HepG2 (cell line): ENCODE results near the gene ADAMTS2. TPM values are rescaled to one million over a fixed set of nuclear protein-coding genes. Genes with fewer than 3 reads are reported as not detected.

Experiments used
- CC2D1A ChIP-seq: sonication (generic); formaldehyde crosslinking; IDR thresholded peaks from 2 replicates; pipeline ENCODE4 v1.8.1; 2023; ENCODE audit warnings: mild to moderate bottlenecking, missing genetic modification reagents
- GFI1 ChIP-seq: sonication (generic); formaldehyde crosslinking; IDR thresholded peaks from 2 replicates; pipeline ENCODE4 v1.5.0; 2020; ENCODE audit warnings: missing genetic modification reagents, mild to moderate bottlenecking, borderline replicate concordance
- HMG20B ChIP-seq: conservative IDR thresholded peaks from 2 replicates; pipeline ENCODE4 v1.6.1; 2016; ENCODE audit warnings: missing genetic modification reagents, missing compliant biosample characterization
- HNRNPH1 ChIP-seq: fragments of 200-400 bp; formaldehyde crosslinking; optimal IDR thresholded peaks from 2 replicates; pipeline ENCODE3; 2017; ENCODE audit warnings: mild to moderate bottlenecking, low read depth, low read length
- MXD4 ChIP-seq: IDR thresholded peaks from 2 replicates; pipeline ENCODE4 v1.6.1; 2016; ENCODE audit warnings: mild to moderate bottlenecking, missing biosample characterization, missing genetic modification reagents
- NFIC ChIP-seq: IDR thresholded peaks from 2 replicates; pipeline ENCODE4 v1.6.1; 2012; ENCODE audit warnings: mild to moderate bottlenecking, low read length, inconsistent platforms
- NFYB ChIP-seq: sonication (generic); formaldehyde crosslinking; IDR thresholded peaks from 2 replicates; pipeline ENCODE4 v1.4.0; 2020; ENCODE audit warnings: missing genetic modification reagents
- PTBP1 ChIP-seq: fragments of 200-400 bp; formaldehyde crosslinking; IDR thresholded peaks from 2 replicates; pipeline ENCODE4 v1.6.1; 2018; ENCODE audit warnings: low read length, low read depth; ENCODE audit not compliant: poor library complexity, severe bottlenecking
- SP140L ChIP-seq: sonication (generic); formaldehyde crosslinking; IDR thresholded peaks from 2 replicates; pipeline ENCODE4 v1.4.0; 2020; ENCODE audit warnings: missing genetic modification reagents, borderline replicate concordance
- TAF1 ChIP-seq: sonication (generic); formaldehyde crosslinking; IDR thresholded peaks from 2 replicates; pipeline ENCODE4 v1.4.0; 2020; ENCODE audit warnings: missing genetic modification reagents
- ZNF569 ChIP-seq: sonication (generic); formaldehyde crosslinking; IDR thresholded peaks from 2 replicates; pipeline ENCODE4 v1.5.0; 2020; ENCODE audit warnings: mild to moderate bottlenecking, missing genetic modification reagents, moderate library complexity, borderline replicate concordance
- polyA plus RNA-seq, 8 experiments: library from polyadenylated mRNA; depleted of rRNA in 3 of 8; stranded (reverse) in 7 of 8; unstranded in 1 of 8; fragments of >200 nt; fragmentation: Illumina TruSeq in 4 of 8; extraction: Trizol in 4 of 8; gene quantifications; 2 replicates each; pipeline versions ENCODE4 v1.2.1 to v1.2.3, GENCODE V29; 2011 to 2016; ENCODE audit warnings: low read depth in 4 of 8, missing spikeins in 1 of 8, mixed read lengths in 1 of 8; ENCODE audit not compliant: insufficient read depth in 1 of 8
- total RNA-seq, 5 experiments: library from RNA; depleted of rRNA; stranded (reverse); fragments of >200 nt; fragmentation: Illumina TruSeq; extraction: Trizol; gene quantifications; 2 replicates each; pipeline ENCODE4 v1.2.3, GENCODE V29; 2016; ENCODE audit warnings: low read depth in 1 of 5
- TF ChIP-seq, protein P1 (sequence below): sonication (generic); formaldehyde crosslinking; IDR thresholded peaks from 2 replicates; pipeline ENCODE4 v1.5.0; 2020; ENCODE audit warnings: missing genetic modification reagents
- TF ChIP-seq, protein P2 (sequence below): sonication (generic); formaldehyde crosslinking; IDR thresholded peaks from 2 replicates; pipeline ENCODE4 v1.8.0; 2022; ENCODE audit warnings: missing genetic modification reagents, mild to moderate bottlenecking, moderate library complexity, borderline replicate concordance
- TF ChIP-seq, protein P3 (sequence below): sonication (generic); formaldehyde crosslinking; IDR thresholded peaks from 2 replicates; pipeline ENCODE4 v1.4.0; 2020; ENCODE audit warnings: missing genetic modification reagents
- TF ChIP-seq, protein P4 (sequence below): sonication (generic); formaldehyde crosslinking; IDR thresholded peaks from 2 replicates; pipeline ENCODE4 v1.8.1; 2022; ENCODE audit warnings: mild to moderate bottlenecking, missing genetic modification reagents
- TF ChIP-seq, protein P5 (sequence below): sonication (generic); formaldehyde crosslinking; IDR thresholded peaks from 2 replicates; pipeline ENCODE4 v1.4.0; 2020; ENCODE audit warnings: mild to moderate bottlenecking, missing genetic modification reagents
- TF ChIP-seq, protein P6 (sequence below): sonication (generic); formaldehyde crosslinking; IDR thresholded peaks from 2 replicates; pipeline ENCODE4 v1.8.1; 2023; ENCODE audit warnings: mild to moderate bottlenecking, missing genetic modification reagents

ADAMTS2 gene
- total and polyA plus RNA-seq, 2 of the 13 experiments (the other 11 are each of a cell fraction or from before 2014, with no cell fraction given): 0.24 to 3.5 TPM

DNA sequence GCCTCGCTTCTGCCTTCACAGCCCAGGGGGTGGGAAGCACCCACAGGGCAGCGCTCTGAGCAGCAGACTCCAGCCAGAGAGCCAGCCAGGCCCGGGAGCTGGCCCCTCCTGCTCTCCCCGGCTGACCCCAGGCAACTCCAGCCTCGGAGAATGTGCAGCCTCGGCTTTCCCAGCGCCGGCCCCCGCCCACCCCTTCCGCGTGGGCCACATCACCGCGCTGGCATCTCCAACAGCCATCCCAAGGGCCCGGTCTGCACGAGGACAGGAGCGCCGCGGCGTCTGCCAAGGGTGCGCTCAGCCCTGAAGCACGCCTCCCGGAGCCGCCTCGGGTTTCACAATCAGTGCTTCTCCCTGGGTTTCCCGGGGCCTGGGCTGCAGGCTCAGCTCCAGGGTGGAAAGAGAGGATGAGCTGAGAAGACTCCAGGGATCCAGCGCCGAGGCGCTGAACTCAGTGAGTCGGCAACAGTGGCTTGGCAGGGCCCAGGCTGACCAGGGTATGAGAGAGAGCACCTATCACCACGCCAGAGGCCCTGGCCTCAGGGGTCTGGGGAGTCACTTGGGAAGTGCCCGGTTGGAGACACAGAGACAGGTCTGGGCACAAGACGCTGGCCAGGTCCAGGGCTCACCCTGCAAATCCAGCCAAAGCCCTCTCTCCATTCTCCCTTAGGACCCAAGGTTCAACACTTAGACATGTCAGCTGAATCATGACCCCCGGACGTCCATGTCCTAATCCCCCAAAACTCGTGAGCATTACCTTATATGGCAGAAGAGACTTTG lies 79.6 kb downstream of the ADAMTS2 start (continued):
- TF ChIP-seq GFI1 (CRISPR knock-in tag) (no peak; the same call in 1 of the 2 replicates), HMG20B (CRISPR knock-in tag) (no peak), TAF1 (CRISPR knock-in tag) (no peak), ZNF569 (no peak), PTBP1 (no peak), NFYB (CRISPR knock-in tag) (no peak), SP140L (CRISPR knock-in tag) (no peak), HNRNPH1 (no peak), NFIC (no peak), CC2D1A (CRISPR knock-in tag) (no peak), MXD4 (no peak)
- TF ChIP-seq, protein P1, sequence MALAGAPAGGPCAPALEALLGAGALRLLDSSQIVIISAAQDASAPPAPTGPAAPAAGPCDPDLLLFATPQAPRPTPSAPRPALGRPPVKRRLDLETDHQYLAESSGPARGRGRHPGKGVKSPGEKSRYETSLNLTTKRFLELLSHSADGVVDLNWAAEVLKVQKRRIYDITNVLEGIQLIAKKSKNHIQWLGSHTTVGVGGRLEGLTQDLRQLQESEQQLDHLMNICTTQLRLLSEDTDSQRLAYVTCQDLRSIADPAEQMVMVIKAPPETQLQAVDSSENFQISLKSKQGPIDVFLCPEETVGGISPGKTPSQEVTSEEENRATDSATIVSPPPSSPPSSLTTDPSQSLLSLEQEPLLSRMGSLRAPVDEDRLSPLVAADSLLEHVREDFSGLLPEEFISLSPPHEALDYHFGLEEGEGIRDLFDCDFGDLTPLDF: no peak
- TF ChIP-seq, protein P2, sequence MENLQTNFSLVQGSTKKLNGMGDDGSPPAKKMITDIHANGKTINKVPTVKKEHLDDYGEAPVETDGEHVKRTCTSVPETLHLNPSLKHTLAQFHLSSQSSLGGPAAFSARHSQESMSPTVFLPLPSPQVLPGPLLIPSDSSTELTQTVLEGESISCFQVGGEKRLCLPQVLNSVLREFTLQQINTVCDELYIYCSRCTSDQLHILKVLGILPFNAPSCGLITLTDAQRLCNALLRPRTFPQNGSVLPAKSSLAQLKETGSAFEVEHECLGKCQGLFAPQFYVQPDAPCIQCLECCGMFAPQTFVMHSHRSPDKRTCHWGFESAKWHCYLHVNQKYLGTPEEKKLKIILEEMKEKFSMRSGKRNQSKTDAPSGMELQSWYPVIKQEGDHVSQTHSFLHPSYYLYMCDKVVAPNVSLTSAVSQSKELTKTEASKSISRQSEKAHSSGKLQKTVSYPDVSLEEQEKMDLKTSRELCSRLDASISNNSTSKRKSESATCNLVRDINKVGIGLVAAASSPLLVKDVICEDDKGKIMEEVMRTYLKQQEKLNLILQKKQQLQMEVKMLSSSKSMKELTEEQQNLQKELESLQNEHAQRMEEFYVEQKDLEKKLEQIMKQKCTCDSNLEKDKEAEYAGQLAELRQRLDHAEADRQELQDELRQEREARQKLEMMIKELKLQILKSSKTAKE (CRISPR knock-in tag): no peak
- TF ChIP-seq, protein P3, sequence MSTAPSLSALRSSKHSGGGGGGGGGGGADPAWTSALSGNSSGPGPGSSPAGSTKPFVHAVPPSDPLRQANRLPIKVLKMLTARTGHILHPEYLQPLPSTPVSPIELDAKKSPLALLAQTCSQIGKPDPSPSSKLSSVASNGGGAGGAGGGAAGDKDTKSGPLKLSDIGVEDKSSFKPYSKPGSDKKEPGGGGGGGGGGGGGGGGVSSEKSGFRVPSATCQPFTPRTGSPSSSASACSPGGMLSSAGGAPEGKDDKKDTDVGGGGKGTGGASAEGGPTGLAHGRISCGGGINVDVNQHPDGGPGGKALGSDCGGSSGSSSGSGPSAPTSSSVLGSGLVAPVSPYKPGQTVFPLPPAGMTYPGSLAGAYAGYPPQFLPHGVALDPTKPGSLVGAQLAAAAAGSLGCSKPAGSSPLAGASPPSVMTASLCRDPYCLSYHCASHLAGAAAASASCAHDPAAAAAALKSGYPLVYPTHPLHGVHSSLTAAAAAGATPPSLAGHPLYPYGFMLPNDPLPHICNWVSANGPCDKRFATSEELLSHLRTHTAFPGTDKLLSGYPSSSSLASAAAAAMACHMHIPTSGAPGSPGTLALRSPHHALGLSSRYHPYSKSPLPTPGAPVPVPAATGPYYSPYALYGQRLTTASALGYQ (CRISPR knock-in tag): no peak
- TF ChIP-seq, protein P4, sequence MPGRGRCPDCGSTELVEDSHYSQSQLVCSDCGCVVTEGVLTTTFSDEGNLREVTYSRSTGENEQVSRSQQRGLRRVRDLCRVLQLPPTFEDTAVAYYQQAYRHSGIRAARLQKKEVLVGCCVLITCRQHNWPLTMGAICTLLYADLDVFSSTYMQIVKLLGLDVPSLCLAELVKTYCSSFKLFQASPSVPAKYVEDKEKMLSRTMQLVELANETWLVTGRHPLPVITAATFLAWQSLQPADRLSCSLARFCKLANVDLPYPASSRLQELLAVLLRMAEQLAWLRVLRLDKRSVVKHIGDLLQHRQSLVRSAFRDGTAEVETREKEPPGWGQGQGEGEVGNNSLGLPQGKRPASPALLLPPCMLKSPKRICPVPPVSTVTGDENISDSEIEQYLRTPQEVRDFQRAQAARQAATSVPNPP (CRISPR knock-in tag): peak; percentile 73; the same call in 1 of the 2 replicates
- TF ChIP-seq, protein P5, sequence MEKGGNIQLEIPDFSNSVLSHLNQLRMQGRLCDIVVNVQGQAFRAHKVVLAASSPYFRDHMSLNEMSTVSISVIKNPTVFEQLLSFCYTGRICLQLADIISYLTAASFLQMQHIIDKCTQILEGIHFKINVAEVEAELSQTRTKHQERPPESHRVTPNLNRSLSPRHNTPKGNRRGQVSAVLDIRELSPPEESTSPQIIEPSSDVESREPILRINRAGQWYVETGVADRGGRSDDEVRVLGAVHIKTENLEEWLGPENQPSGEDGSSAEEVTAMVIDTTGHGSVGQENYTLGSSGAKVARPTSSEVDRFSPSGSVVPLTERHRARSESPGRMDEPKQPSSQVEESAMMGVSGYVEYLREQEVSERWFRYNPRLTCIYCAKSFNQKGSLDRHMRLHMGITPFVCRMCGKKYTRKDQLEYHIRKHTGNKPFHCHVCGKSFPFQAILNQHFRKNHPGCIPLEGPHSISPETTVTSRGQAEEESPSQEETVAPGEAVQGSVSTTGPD (CRISPR knock-in tag): no peak
- TF ChIP-seq, protein P6, sequence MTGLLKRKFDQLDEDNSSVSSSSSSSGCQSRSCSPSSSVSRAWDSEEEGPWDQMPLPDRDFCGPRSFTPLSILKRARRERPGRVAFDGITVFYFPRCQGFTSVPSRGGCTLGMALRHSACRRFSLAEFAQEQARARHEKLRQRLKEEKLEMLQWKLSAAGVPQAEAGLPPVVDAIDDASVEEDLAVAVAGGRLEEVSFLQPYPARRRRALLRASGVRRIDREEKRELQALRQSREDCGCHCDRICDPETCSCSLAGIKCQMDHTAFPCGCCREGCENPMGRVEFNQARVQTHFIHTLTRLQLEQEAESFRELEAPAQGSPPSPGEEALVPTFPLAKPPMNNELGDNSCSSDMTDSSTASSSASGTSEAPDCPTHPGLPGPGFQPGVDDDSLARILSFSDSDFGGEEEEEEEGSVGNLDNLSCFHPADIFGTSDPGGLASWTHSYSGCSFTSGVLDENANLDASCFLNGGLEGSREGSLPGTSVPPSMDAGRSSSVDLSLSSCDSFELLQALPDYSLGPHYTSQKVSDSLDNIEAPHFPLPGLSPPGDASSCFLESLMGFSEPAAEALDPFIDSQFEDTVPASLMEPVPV (CRISPR knock-in tag): 0 out of 2 replicates have a peak, but pooled peaks have one; percentile 58
